Stimulated activated effector memory CD8-positive, alpha-beta T cell treated with anti-CD3 and anti-CD28 coated beads, Interleukin-12 subunit alpha, Interleukin-12 subunit beta, amount 100 ng/mL, for 72 hours (primary cell): ENCODE data around the gene CCDC61.

ENCODE experiments used
- ATAC-seq: fragments of 150-1000 bp; cut with Tn5 transposase; 2 replicates; pipeline ENCODE4 v1.10.0; 2021
- DNase-seq, 2 donors: peaks; one replicate each; pipeline ENCODE4 v3.0.0; 2021 to 2022; ENCODE audit warnings: low spot score in 2 of 2
- H3K27ac Mint-ChIP-seq: one replicate; pipeline ENCODE4 v1.8.0; 2022; ENCODE audit warnings: mild to moderate bottlenecking, mixed read lengths
- H3K36me3 Mint-ChIP-seq: one replicate; pipeline ENCODE4 v1.8.0; 2022; ENCODE audit warnings: mild to moderate bottlenecking, mixed read lengths
- H3K4me1 Mint-ChIP-seq: one replicate; pipeline ENCODE4 v1.8.0; 2022; ENCODE audit warnings: mixed read lengths
- H3K4me3 Mint-ChIP-seq: one replicate; pipeline ENCODE4 v1.8.0; 2022; ENCODE audit warnings: mild to moderate bottlenecking, mixed read lengths
- H3K9me3 Mint-ChIP-seq: one replicate; pipeline ENCODE4 v1.8.0; 2022; ENCODE audit warnings: mixed read lengths

The CCDC61 gene

DNA sequence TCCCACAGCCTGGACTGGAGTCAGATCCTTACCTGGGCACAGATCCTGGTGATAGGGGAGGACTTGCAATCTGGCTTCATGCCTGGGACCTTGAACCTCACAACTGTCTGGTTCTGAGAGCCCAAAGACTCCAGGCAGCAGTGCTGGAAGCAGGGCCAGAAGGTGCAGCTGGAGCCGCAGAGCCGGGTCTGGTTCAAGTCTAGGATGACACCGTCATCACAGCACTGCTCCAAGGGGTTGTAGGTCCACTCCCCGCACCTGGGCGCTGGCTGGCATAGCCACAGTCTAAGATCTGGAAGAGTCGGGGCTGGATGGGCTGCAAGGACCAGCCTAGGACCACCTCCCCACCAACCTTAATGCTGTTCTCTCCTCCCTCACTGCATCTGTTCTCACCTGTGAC is 44.9 kb downstream of the CCDC61 start:
- Mint-ChIP-seq H3K4me1 (no peaks in the 10 kb centered on the region), H3K36me3 (no peaks in the 10 kb centered on the region), H3K4me3 (no peak overlapping the region), H3K9me3 (no peaks in the 10 kb centered on the region), H3K27ac (no peak overlapping the region)
- ATAC-seq (no peak), DNase-seq (no peak)

- no peak within 1 kb of the TSS for H3K27ac Mint-ChIP-seq
- H3K4me1 Mint-ChIP-seq = no peaks in the 10 kb centered on the region
- H3K4me3 Mint-ChIP-seq = no peak within 1 kb of the TSS
- ATAC-seq (no peak), DNase-seq (no peak)
- H3K9me3 Mint-ChIP-seq = no peaks in the 10 kb centered on the region
- no peaks in the 10 kb centered on the region for H3K36me3 Mint-ChIP-seq
These were observed 45.8 kb downstream of the CCDC61 start, which contains the start of gene IGFL4 for GRCh38 chr19:46040952-46041500. IGFL4 (minus strand) TSS chr19:46041002; CDS start chr19:46040962, 40 bp downstream.

DNA sequence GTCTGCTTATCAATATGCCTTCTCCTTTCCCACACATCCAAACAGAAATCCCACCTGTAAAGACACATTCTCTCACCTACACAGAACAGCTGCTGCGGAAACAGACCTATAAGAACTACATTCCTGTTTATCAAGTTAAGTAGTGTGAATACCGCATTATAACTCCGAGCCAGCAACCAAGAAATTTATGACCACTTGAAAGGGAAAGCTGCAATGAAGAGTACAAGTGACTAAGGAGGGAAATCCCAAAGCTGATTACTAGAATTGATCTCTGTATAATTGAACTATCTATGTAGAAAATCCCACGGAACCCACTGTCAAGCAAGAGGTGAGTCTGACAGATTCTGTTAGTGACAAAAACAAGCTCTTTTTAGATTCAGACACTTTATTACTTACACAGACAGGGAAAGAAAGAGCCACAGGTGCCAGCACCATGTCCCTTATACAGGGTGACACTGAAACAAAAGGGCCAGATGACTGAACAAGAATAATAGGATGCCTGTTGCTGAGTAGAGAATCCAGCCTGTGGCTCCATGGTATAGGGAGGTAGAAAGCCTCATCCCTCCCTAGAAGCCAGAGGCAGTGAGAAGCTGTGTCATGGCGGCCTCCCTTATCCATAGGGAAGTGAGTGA is 47.1 kb downstream of the CCDC61 start:
- no peak for ATAC-seq
- no peaks in the 10 kb centered on the region for H3K9me3 Mint-ChIP-seq
- H3K4me1 Mint-ChIP-seq = no peaks in the 10 kb centered on the region
- H3K27ac Mint-ChIP-seq = no peak overlapping the region
- DNase-seq = no peak
- H3K36me3 Mint-ChIP-seq = no peaks in the 10 kb centered on the region
- H3K4me3 Mint-ChIP-seq = no peak overlapping the region

- no peak for DNase-seq
- ATAC-seq = no peak
- H3K27ac Mint-ChIP-seq = no peak overlapping the region
- no peaks in the 10 kb centered on the region for H3K4me1 Mint-ChIP-seq
- no peaks in the 10 kb centered on the region for H3K9me3 Mint-ChIP-seq
- H3K36me3 Mint-ChIP-seq = no peaks in the 10 kb centered on the region
- H3K4me3 Mint-ChIP-seq = no peak overlapping the region
These were observed 48.3 kb downstream of the CCDC61 start for GRCh38 chr19:46043519-46043918.

- no peak for ATAC-seq
- DNase-seq = no peak
- no peaks in the 10 kb centered on the region for H3K4me1 Mint-ChIP-seq
- no peak overlapping the region for H3K4me3 Mint-ChIP-seq
- no peak overlapping the region for H3K27ac Mint-ChIP-seq
- H3K36me3 Mint-ChIP-seq = no peaks in the 10 kb centered on the region
- H3K9me3 Mint-ChIP-seq = no peaks in the 10 kb centered on the region
These were observed 54.3 kb downstream of the CCDC61 start for GRCh38 chr19:46049597-46049996.

DNA sequence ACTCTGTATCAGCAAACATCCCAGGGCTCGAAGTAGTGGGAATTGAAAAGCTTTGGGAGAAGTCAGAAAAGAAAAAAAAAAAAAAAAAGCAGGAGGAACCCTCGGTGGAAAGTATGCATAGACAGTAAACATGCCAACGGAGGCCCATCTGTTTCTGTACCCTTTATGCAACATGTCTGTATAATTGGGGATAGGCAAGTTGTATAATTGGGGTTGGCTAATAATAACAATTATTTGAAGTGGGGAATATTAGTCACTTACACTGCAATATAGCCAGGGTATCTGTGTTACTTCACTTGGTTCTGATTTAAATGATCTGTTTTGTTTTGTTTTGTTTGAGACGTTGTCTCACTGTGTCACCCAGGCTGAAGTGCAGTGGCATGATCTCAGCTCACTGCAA is 57.6 kb downstream of the CCDC61 start:
- no peak for ATAC-seq
- no peaks in the 10 kb centered on the region for H3K4me1 Mint-ChIP-seq
- H3K9me3 Mint-ChIP-seq = no peaks in the 10 kb centered on the region
- H3K27ac Mint-ChIP-seq = no peak overlapping the region
- no peak overlapping the region for H3K4me3 Mint-ChIP-seq
- no peaks in the 10 kb centered on the region for H3K36me3 Mint-ChIP-seq
- no peak for DNase-seq

DNA sequence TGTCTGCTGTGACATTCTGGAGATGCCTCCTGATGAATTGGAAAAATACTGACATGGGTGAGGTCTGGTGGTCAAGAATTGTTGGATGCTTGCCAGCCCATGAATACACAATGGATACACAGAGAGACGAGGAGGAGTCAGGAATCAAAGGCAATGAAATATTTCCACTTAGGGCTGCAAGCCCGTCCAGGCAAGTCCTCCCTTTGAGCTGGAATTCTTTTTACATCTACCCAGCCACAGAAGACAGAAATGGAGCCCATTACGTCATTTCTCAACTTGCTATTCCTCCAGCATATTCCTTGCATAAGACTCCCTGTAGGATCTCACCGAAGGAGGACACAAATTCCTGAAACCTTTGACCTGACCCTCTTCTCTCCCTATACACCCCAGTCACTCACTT is 61.3 kb downstream of the CCDC61 start:
- no peaks in the 10 kb centered on the region for H3K4me1 Mint-ChIP-seq
- DNase-seq = no peak

GRCh38 chr19:46058778-46059177 is 63.5 kb downstream of the CCDC61 start:
- no peaks in the 10 kb centered on the region for H3K36me3 Mint-ChIP-seq
- H3K4me3 Mint-ChIP-seq = no peak overlapping the region
- H3K27ac Mint-ChIP-seq = no peak overlapping the region
- no peaks in the 10 kb centered on the region for H3K4me1 Mint-ChIP-seq
- no peaks in the 10 kb centered on the region for H3K9me3 Mint-ChIP-seq
- DNase-seq = no peak
- ATAC-seq = no peak

More for the DNA sequence above, 61.3 kb downstream of the CCDC61 start:
- no peak overlapping the region for H3K27ac Mint-ChIP-seq
- no peak for ATAC-seq
- no peaks in the 10 kb centered on the region for H3K36me3 Mint-ChIP-seq
- H3K4me3 Mint-ChIP-seq = no peak overlapping the region
- no peaks in the 10 kb centered on the region for H3K9me3 Mint-ChIP-seq

- Mint-ChIP-seq H3K36me3 (no peaks in the 10 kb centered on the region), H3K4me3 (no peak overlapping the region), H3K27ac (no peak overlapping the region), H3K4me1 (no peaks in the 10 kb centered on the region), H3K9me3 (no peaks in the 10 kb centered on the region)
- DNase-seq (no peak), ATAC-seq (no peak)
These were observed 64.7 kb downstream of the CCDC61 start for GRCh38 chr19:46060012-46060411.

GRCh38 chr19:46063201-46063600 is 67.9 kb downstream of the CCDC61 start:
- DNase-seq = no peak
- H3K4me3 Mint-ChIP-seq = no peak overlapping the region
- H3K27ac Mint-ChIP-seq = no peak overlapping the region
- H3K36me3 Mint-ChIP-seq = no peaks in the 10 kb centered on the region
- no peaks in the 10 kb centered on the region for H3K9me3 Mint-ChIP-seq
- no peaks in the 10 kb centered on the region for H3K4me1 Mint-ChIP-seq
- no peak for ATAC-seq

DNA sequence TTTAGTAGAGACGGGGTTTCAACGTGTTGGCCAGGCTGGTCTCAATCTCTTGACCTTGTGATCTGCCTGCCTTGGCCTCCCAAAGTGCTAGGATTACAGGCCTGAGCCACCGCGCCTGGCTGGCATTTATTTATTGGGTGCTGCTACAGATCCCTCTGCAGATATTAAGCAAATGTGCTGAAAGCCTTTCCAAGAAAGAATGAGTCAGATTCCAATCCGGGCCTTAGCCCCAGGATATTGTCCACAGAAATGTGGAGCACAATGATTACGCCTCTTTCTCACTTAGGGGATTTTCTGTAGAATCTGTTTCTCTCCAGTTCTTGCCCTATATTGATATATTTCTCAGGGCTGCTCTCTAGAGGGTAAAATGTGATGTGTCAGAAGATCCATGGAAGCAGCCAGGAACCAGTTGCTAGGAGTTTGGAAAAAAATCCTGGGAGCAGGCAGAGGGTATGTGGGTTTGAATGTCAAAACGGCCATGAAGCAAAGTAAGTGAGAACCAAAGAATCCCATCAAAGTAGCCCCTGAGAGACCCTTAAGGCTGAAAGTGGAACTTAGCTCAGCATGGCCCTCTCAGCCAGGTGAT is 70.3 kb downstream of the CCDC61 start:
- Mint-ChIP-seq H3K4me1 (no peaks in the 10 kb centered on the region), H3K4me3 (no peak overlapping the region), H3K27ac (no peak overlapping the region), H3K9me3 (no peaks in the 10 kb centered on the region), H3K36me3 (no peaks in the 10 kb centered on the region)
- ATAC-seq (no peak), DNase-seq (no peak)

GRCh38 chr19:46066471-46066870 is 71.2 kb downstream of the CCDC61 start:
- H3K9me3 Mint-ChIP-seq = no peaks in the 10 kb centered on the region
- no peak overlapping the region for H3K27ac Mint-ChIP-seq
- H3K4me1 Mint-ChIP-seq = no peaks in the 10 kb centered on the region
- no peak overlapping the region for H3K4me3 Mint-ChIP-seq
- H3K36me3 Mint-ChIP-seq = no peaks in the 10 kb centered on the region
- DNase-seq (no peak), ATAC-seq (no peak)

GRCh38 chr19:46067691-46068090 is 72.4 kb downstream of the CCDC61 start:
- no peaks in the 10 kb centered on the region for H3K36me3 Mint-ChIP-seq
- no peak overlapping the region for H3K27ac Mint-ChIP-seq
- H3K4me1 Mint-ChIP-seq = no peaks in the 10 kb centered on the region
- DNase-seq = no peak
- H3K9me3 Mint-ChIP-seq = no peaks in the 10 kb centered on the region
- ATAC-seq = no peak
- H3K4me3 Mint-ChIP-seq = no peak overlapping the region
